ENCODE data around the gene NDUFAF4. TPM values are rescaled to one million over a fixed set of nuclear protein-coding genes. Genes with fewer than 3 reads are reported as not detected.

NDUFAF4 gene
- total RNA-seq, 1 donor from 2014 or later = 63.0 TPM

GRCh38 chr6:96851858-96852257, 45.8 kb downstream of the NDUFAF4 start:
- DNase-seq (ENCODE audit: low spot score) = no peak
- Mint-ChIP-seq H3K36me3 (ENCODE audit: low read depth) (no peaks in the 10 kb centered on the region), H3K9me3 (no peaks in the 10 kb centered on the region), H3K4me3 (ENCODE audit: low read depth) (no peak overlapping the region), H3K27me3 (ENCODE audit: low read depth) (peaks cover 16% of the 10 kb centered on the region), H3K4me1 (ENCODE audit: low read depth) (no peaks in the 10 kb centered on the region), H3K27ac (no peak overlapping the region)
- intact Hi-C loops (cut with micrococcal nuclease) = no loop called here

DNA sequence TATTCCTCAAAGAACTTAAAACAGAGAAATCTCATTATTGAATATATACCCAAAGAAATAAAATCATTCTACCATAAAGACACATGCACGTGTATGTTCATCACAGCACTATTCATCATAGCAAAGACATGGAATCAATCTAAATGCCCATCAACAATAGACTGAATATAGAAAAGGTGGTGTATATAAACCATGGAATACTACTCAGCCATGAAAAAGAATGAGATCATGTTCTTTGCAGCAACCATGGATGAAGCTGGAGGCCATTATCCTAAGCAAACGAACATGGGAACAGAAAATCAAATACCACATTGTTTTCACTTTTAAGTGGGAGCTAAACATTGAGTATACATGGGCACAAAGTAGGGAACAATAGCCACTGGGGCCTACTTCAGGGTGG, 48.1 kb downstream of the NDUFAF4 start:
- H3K27ac Mint-ChIP-seq = no peak overlapping the region
- no peak overlapping the region for H3K4me3 Mint-ChIP-seq (ENCODE audit: low read depth)
- H3K36me3 Mint-ChIP-seq (ENCODE audit: low read depth) = no peaks in the 10 kb centered on the region
- peaks cover 28% of the 10 kb centered on the region for H3K27me3 Mint-ChIP-seq (ENCODE audit: low read depth)
- no peaks in the 10 kb centered on the region for H3K4me1 Mint-ChIP-seq (ENCODE audit: low read depth)
- DNase-seq (ENCODE audit: low spot score) = no peak
- intact Hi-C loops (cut with micrococcal nuclease) = no loop called here
- H3K9me3 Mint-ChIP-seq = peaks cover 3% of the 10 kb centered on the region

DNA sequence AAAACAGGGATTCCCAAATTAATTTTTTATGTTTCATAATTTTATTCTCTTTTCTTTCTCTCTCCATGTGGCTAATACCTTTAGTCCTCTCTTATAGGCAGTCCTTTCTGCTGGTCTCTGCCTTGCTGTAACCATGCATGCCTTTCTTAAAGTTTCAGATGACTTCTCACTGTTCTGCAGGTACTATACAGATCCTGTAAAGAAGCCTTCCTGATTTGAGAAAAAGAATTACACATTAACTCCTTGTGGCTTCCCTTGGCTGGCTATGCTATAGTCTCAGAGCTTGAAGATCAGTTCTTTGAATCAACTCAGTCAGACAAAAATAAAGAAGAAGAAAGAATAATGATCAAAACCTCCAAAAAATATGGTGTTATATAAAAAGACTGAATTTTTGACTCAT, 53.2 kb downstream of the NDUFAF4 start:
- intact Hi-C loops (cut with micrococcal nuclease) = no loop called here
- Mint-ChIP-seq H3K27ac (no peak overlapping the region), H3K36me3 (ENCODE audit: low read depth) (no peaks in the 10 kb centered on the region), H3K4me1 (ENCODE audit: low read depth) (peaks cover 2% of the 10 kb centered on the region), H3K9me3 (peaks cover 5% of the 10 kb centered on the region), H3K4me3 (ENCODE audit: low read depth) (no peak overlapping the region), H3K27me3 (ENCODE audit: low read depth) (peaks cover 40% of the 10 kb centered on the region)
- DNase-seq (ENCODE audit: low spot score) = no peak

GRCh38 chr6:96841345-96841744, 56.3 kb downstream of the NDUFAF4 start:
- no peak for DNase-seq (ENCODE audit: low spot score)
- no peaks in the 10 kb centered on the region for H3K36me3 Mint-ChIP-seq (ENCODE audit: low read depth)
- intact Hi-C loops (cut with micrococcal nuclease) = no loop called here

More at GRCh38 chr6:96841345-96841744, 56.3 kb downstream of the NDUFAF4 start:
- peaks cover 10% of the 10 kb centered on the region for H3K4me1 Mint-ChIP-seq (ENCODE audit: low read depth)
- no peak overlapping the region for H3K4me3 Mint-ChIP-seq (ENCODE audit: low read depth)
- peaks cover 5% of the 10 kb centered on the region for H3K9me3 Mint-ChIP-seq
- H3K27ac Mint-ChIP-seq = no peak overlapping the region
- peaks cover 32% of the 10 kb centered on the region for H3K27me3 Mint-ChIP-seq (ENCODE audit: low read depth)

Other genes starting within 250 kb of the NDUFAF4 start
- gene GPR63, start 60.4 kb downstream of the NDUFAF4 start, total RNA-seq = 4.5 and 5.0 TPM in 2 replicates
- 0.16 and 0.21 TPM in 2 replicates for gene KLHL32, start 26.8 kb upstream of the NDUFAF4 start, total RNA-seq

All from activated T-helper 2 cell treated with anti-CD3 and anti-CD28 coated beads, Interferon-gamma antibody, Interleukin-2, Interleukin-4, amounts not matched to agents 10 μg/mL and 5 μg/mL and 100 μg/mL, durations not matched to agents 14 hours and 24 hours and 36 hours (primary cell).